Putamen (tissue), 1 donor: ENCODE measurements around the gene CBY3.
"Not testable (repeated sequence)": the region's sequence is repeated elsewhere in the genome, so short reads cannot be mapped to it uniquely, and the experiment has no call there.

Experiments used
- DNase-seq: peaks from one replicate; pipeline ENCODE4 v3.0.0-alpha.2; 2016; ENCODE audit warnings: low spot score

Gene CBY3

DNA sequence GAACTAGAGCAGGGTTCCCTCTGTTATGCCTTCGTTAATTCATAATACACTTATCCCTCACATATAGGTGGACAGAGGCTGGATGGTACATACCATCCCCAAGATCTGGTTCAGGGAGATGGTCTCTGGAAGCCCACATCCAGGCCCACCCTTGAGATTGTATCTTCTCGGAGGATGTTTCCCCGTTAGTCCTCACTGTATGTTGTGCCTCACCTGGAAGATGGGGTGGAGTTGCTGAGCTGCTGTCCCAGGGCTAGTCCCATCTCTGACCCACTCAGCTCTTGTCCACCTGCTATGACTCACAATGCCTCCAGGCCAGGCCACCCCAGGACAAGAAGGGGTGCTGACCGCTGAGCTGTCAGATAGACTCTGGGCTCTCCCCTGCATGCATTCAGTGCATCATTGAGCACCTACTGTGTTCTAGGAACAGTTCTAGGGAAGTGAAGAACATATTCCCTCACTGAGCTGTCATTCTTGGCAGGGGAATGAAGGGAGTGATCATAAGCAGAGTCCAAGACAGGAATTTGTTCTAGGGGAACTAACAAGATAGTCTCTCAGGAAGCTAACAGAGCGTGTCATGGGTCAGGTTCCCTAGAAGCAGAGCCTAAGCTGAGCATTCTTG, at the start of gene CBY3:
Gene CBY3, minus strand, starts transcription at position 255 of the 622 bp plus-strand sequence. Its CDS starts 116 bp downstream, at position 139.
- DNase-seq: no peak

GRCh38 chr5:179730356-179730755, 49.5 kb upstream of the CBY3 start:
- DNase-seq: peak; percentile 53

- peak; percentile 41 for DNase-seq
These were observed 48.9 kb upstream of the CBY3 start for GRCh38 chr5:179729727-179730126.

DNA sequence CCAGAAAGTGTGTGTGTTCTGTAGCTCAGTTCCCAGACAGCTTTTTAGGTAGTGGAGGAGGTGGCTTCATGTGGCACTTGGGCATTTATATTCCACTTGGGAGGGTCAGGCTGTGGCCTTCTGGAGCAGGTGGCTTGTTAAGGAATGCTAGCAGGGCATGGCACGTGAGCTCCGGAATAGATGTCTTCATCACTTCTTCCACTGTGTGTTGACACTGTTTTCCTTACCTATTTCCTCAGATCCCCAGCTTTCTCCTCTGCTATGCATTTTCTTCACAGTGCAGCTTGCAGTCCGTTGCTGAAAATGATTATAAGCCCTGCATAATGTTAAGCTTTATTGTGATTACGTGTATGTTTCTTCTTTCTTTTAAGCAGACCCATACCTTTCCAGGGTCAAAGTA, 48.5 kb upstream of the CBY3 start:
- DNase-seq: no peak

- DNase-seq: no peak
These were observed 46.3 kb upstream of the CBY3 start for GRCh38 chr5:179727106-179727505.

- no peak for DNase-seq
These were observed 43.3 kb upstream of the CBY3 start for GRCh38 chr5:179724163-179724562.

DNA sequence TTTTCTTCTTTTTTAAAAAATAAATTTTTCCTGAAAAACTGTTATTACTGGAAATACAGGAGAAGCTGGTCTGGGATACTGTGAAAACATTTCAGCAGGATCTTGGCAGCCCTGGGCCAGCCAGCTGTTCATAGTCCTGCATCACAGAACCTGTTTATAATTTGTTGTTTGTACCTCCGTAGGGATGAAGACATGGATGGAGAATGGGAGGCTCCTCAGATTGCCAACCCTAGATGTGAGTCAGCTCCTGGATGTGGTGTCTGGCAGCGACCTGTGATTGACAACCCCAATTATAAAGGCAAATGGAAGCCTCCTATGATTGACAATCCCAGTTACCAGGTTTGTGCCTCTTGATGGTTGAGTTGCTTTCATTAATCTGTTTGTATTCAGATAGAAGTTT, 39.4 kb upstream of the CBY3 start:
- no peak for DNase-seq

DNA sequence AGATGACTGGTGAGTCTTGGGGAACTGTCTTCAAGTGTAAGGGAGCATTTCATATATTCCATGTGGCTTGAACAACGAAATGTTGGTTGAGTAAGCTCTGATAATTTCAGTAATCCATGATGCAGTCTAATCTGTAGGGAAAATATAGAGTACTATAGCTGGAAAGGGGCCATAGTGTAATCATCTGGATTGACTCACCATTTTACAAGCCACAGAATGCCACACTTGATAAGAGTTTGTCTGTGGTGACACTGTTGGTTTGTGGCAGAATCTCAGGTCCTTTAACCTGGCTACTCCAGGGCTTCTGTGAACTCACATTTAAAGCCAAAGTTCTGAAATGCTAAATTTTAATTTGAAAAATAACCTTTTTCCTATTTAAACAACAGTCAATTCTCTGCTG, 35.5 kb upstream of the CBY3 start:
- no peak for DNase-seq

- DNase-seq: peak; percentile 13
These were observed 19.6 kb upstream of the CBY3 start for GRCh38 chr5:179700401-179700918.

DNA sequence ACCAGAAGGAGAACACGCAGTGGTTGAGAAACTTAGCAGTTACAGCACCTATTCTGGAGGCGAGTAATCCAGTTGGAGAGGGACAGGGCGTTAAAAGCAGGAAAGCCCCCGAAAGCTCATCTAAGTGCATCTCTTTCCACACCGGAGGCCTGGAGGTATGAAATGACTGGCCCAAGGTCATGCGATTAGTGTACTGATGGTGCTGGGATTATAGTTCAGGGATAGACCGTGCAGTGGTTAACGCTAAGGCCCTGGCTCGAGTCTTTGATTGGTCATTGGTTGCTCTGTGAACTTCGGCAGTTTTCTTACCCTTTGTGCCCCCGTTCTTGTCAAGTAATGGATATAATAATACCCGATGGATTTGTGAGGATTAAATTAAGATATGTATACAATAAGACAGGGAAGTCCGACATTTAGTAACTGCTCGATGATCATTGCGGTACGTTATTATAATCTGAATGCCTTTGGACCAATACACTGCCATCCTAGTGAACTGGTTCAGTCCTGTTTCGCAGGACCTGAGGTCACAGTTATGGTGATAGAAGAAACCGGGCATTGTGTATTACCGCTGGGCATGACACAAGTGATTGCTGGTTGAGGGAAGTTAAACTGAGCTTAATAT, 18.9 kb upstream of the CBY3 start:
- no peak for DNase-seq

GRCh38 chr5:179698935-179699615, 18.2 kb upstream of the CBY3 start, which contains the start of gene CANX:
Gene CANX (plus strand): TSS chr5:179698967. CDS start chr5:179705682, 6,715 bp downstream.
- DNase-seq: no peak

DNA sequence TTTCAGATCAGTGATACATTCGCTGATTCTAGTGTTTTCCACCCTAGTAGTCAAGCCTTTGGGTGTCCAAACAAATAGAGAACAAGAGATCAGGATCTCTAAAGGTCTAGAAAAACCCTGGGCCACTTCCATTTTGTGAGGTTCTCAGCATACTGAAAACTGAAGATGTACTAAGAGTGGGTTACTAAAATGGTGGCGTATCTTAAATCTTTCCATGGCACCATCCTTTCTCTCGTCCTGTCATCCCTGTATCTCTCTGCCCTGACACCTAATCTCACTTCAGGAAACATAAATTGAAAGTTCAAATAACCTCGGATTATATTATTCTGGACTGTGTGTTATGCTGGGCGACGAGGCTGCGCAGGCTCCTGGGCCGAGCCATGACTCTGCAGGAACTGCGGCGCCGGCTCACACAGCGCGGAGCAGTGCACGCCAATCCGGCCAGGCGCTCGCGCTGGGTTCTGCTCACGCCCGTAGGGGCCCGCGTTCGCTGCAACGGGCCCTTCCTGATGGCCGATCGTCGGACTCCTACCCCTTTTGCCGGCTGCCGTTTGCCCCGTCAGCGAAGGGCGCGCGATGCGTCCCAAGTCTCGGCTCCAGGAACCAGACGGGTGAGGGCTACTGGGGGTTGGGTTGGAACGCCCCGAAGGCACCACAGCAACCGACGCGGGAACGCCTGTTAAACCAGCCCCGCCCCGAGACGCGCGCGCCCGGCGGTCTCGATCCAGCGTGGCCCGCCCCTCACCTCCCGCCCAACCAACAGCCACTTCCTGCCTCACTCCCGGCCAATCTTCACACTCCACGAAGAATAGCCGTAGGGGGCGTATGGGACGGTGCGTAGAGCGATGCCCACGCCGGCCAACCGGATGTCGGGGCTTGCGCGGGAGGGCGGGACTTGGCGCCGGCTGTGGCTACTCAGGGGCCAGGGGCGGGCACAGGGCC, 17.4 kb upstream of the CBY3 start:
- peak; percentile 99 for DNase-seq

GRCh38 chr5:179697543-179697942, 16.7 kb upstream of the CBY3 start:
- DNase-seq: not testable (repeated sequence)

- DNase-seq: no peak
These were observed 16.3 kb upstream of the CBY3 start for GRCh38 chr5:179697108-179697507.

DNA sequence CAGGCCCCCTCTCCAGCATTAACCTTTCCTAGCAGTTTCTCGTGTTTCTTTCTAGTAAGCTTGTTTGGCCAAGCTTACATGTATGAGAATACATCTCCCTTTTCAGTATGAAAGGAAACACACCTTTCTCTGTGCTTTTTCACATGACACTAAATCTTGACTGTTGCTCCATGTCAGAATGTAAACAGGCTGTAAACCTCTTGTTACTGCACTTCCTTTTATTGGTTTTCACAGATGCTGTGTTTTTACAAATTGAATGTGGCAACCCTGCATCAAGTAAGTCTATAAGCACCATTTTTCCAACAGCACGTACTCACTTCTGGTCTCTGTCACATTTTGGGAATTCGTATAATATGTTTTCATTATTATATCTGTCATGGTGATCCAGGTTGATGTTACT, 15.8 kb upstream of the CBY3 start:
- no peak for DNase-seq

GRCh38 chr5:179694561-179694960, 13.7 kb upstream of the CBY3 start:
- DNase-seq: no peak

DNA sequence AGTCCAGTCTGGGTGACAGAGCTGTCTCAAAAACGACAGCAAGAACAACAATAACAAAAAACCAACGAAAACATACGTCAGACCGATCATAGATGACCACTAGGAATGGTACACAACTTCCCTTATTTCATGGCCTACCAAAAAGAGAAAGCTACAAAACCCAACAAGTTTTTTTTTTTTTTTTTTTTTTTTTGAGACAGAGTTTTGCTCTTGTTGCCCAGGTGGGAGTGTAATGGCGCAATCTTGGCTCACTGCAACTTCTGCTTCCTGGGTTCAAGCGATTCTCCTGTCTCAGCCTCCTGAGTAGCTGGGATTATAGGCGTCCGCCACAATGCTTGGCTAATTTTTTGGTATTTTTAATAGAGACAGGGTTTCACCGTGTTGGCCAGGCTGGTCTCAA, 8.4 kb upstream of the CBY3 start:
- not testable (repeated sequence) for DNase-seq

DNA sequence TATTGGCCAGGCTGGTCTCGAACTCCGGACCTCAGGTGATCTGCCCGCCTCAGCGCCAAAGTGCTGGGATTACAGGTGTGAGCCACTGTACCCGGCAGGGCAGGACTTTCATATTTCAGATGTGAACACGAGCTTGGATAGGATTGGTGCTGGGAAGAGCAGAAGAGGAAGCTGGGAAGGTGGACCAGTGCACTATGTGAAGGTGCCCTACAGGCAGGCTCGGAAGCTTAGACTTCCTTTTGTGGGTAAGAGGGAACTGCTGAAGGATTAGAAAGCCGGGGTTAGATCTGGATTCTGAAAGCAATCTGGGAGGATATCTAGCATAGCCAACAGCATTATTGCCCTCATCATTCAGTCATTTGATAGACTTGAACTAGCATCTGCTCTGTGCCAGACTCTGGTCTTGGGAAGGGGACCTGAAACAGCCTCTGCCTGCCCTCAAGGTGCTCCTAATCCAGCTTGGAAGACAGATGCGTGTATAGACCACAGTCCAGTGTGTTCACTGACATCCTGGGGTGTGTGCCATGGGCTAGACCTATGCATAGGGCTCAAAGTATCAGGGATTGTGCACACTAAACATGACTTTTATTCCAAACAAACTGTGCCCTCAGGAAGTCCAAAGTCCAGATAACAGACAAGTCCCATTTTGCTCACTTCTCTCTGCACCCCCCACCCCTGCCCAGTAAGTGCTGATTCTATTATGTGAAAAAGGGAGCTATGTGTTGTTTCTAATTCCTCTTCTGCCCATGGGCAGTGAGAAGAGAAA, 637 bp downstream of the CBY3 start:
- DNase-seq: no peak

GRCh38 chr5:179679014-179679674, 1.7 kb downstream of the CBY3 start:
- DNase-seq: peak; percentile 40

- DNase-seq: peak; percentile 96
These were observed 2.4 kb downstream of the CBY3 start for GRCh38 chr5:179678223-179679013.
